Measurements from ENCODE around the gene HIVEP3. TPM values are rescaled to one million over a fixed set of nuclear protein-coding genes. Genes with fewer than 3 reads are reported as not detected.

The HIVEP3 gene
- total RNA-seq, 1 donor from 2014 or later, result 8.9 TPM

DNA sequence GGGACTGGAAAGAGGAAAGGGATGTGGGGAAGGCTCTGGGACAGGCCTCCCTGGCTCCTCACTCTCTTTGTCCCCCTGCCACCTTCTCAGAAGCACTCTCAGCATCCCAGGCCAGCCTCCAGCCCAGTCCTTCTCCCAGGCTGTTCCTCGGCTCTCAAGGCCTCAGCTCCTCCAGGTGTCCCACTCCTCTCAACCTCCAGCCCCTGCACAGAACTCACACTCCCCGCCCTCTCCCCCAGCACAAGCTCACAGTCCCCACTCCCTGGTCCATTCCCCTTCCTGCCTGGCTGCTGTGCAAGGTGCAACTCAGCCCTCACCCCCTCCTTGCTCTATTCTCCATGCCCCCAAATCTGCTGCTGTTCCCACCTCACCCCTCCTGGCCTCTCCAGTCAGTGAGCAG lies 185.0 kb downstream of the HIVEP3 start:
- Mint-ChIP-seq H3K4me3 (ENCODE audit: unreplicated experiment) (no peak overlapping the region), H3K4me1 (ENCODE audit: low read depth, unreplicated experiment) (peaks cover 4% of the 10 kb centered on the region)
- no peak for FAIRE-seq

DNA sequence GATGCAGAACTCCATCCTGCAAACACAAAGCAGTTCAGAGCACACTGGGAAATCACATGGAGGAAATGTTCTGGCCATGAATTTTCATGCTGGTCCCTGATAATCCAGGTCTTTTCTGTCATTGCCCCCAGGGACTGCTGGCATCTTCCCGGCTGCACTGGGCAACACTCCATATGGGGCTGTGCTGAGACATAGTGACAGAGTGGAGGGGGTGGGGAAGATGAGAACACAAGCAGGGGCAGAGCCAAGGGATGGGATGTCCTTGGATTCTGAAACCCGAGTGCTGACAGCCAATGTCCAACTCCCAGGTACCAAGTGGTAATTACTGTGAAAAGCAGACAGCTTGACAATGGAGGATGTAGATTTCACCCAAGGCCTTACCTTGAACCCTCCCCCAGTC lies 185.7 kb downstream of the HIVEP3 start:
- Mint-ChIP-seq H3K9me3 (ENCODE audit: unreplicated experiment) (peaks cover 7% of the 10 kb centered on the region), H3K4me3 (ENCODE audit: unreplicated experiment) (no peak overlapping the region), H3K36me3 (ENCODE audit: low read depth, unreplicated experiment) (peaks cover 2% of the 10 kb centered on the region), H3K4me1 (ENCODE audit: low read depth, unreplicated experiment) (peaks cover 10% of the 10 kb centered on the region), H3K27ac (ENCODE audit: unreplicated experiment) (no peak overlapping the region), H3K27me3 (ENCODE audit: low read depth, unreplicated experiment) (peaks cover 56% of the 10 kb centered on the region)
- DNase-seq (ENCODE audit: low read depth), result no peak
- H3K4me2 ChIP-seq (ENCODE audit: low read length), result no peak overlapping the region
- no peak for FAIRE-seq
- no peaks in the 10 kb centered on the region for H3K9me3 ChIP-seq (ENCODE audit: insufficient read depth, low read depth, low read length)
- no peaks in the 10 kb centered on the region for H4K20me1 ChIP-seq (ENCODE audit: insufficient read depth, low read length)
- H3K27me3 ChIP-seq (ENCODE audit: insufficient read depth, low read length), result no peaks in the 10 kb centered on the region
- no peak overlapping the region for H3K9ac ChIP-seq (ENCODE audit: low read length)
- no peak overlapping the region for H3K4me3 ChIP-seq (ENCODE audit: insufficient read depth, low read depth, low read length)
- no peaks in the 10 kb centered on the region for H3K4me1 ChIP-seq (ENCODE audit: insufficient read depth, low read length)
- H3K27ac ChIP-seq (ENCODE audit: low read depth, low read length), result no peak overlapping the region
- no peaks in the 10 kb centered on the region for H3K79me2 ChIP-seq (ENCODE audit: insufficient read depth, low read length)
- TF ChIP-seq, protein P1, sequence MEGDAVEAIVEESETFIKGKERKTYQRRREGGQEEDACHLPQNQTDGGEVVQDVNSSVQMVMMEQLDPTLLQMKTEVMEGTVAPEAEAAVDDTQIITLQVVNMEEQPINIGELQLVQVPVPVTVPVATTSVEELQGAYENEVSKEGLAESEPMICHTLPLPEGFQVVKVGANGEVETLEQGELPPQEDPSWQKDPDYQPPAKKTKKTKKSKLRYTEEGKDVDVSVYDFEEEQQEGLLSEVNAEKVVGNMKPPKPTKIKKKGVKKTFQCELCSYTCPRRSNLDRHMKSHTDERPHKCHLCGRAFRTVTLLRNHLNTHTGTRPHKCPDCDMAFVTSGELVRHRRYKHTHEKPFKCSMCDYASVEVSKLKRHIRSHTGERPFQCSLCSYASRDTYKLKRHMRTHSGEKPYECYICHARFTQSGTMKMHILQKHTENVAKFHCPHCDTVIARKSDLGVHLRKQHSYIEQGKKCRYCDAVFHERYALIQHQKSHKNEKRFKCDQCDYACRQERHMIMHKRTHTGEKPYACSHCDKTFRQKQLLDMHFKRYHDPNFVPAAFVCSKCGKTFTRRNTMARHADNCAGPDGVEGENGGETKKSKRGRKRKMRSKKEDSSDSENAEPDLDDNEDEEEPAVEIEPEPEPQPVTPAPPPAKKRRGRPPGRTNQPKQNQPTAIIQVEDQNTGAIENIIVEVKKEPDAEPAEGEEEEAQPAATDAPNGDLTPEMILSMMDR (IDR thresholded peaks at IDR 0.05; ENCODE audit: insufficient read depth, low read depth, low read length), result no peak
- no peak for TF ChIP-seq EZH2 (IDR thresholded peaks at IDR 0.05; ENCODE audit: insufficient read depth, low read length)
- no peak overlapping the region for H2AFZ ChIP-seq (ENCODE audit: low read depth, low read length)
- H3K36me3 ChIP-seq (ENCODE audit: insufficient read depth, low read length), result no peaks in the 10 kb centered on the region

More for the DNA sequence above, 185.0 kb downstream of the HIVEP3 start:
- H3K9me3 Mint-ChIP-seq (ENCODE audit: unreplicated experiment), result peaks cover 7% of the 10 kb centered on the region
- H3K4me2 ChIP-seq (ENCODE audit: low read length), result no peak overlapping the region
- no peaks in the 10 kb centered on the region for H3K79me2 ChIP-seq (ENCODE audit: insufficient read depth, low read length)
- H3K27me3 Mint-ChIP-seq (ENCODE audit: low read depth, unreplicated experiment), result peaks cover 57% of the 10 kb centered on the region
- H4K20me1 ChIP-seq (ENCODE audit: insufficient read depth, low read length), result no peaks in the 10 kb centered on the region
- H3K36me3 ChIP-seq (ENCODE audit: insufficient read depth, low read length), result no peaks in the 10 kb centered on the region
- H2AFZ ChIP-seq (ENCODE audit: low read depth, low read length), result no peak overlapping the region
- no peak overlapping the region for H3K9ac ChIP-seq (ENCODE audit: low read length)
- no peak for DNase-seq (ENCODE audit: low read depth)
- H3K4me1 ChIP-seq (ENCODE audit: insufficient read depth, low read length), result peaks cover 3% of the 10 kb centered on the region
- H3K9me3 ChIP-seq (ENCODE audit: insufficient read depth, low read depth, low read length), result no peaks in the 10 kb centered on the region
- peaks cover 2% of the 10 kb centered on the region for H3K36me3 Mint-ChIP-seq (ENCODE audit: low read depth, unreplicated experiment)
- H3K4me3 ChIP-seq (ENCODE audit: insufficient read depth, low read depth, low read length), result no peak overlapping the region
- no peaks in the 10 kb centered on the region for H3K27me3 ChIP-seq (ENCODE audit: insufficient read depth, low read length)
- TF ChIP-seq, protein P1 (IDR thresholded peaks at IDR 0.05; ENCODE audit: insufficient read depth, low read depth, low read length), result no peak
- TF ChIP-seq EZH2 (IDR thresholded peaks at IDR 0.05; ENCODE audit: insufficient read depth, low read length), result no peak
- no peak overlapping the region for H3K27ac Mint-ChIP-seq (ENCODE audit: unreplicated experiment)
- H3K27ac ChIP-seq (ENCODE audit: low read depth, low read length), result no peak overlapping the region

DNA sequence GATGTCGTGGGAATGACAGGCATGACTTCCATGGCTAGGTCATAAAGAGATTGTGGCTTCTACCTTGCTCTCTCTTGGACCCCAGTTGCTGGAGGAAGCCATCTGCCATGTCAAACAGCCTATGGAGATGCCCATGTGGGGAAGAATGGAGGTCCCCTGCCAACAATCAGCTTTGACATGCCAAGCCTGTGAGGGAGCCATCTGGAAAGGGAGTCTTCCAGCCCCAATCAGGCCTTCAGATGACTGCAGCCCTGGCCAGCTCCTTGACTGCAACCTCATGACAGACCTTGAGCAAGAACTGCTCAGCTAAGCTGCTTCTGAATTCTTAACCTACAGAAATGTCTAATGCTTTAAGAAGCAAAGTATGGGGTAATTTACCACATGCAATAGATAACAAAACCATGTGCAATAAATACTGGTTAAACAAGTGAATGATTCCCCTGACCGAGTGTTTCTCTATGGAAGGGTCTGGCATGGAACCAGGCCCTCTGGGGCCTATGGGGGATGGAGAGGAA lies 187.1 kb downstream of the HIVEP3 start:
- no peaks in the 10 kb centered on the region for H4K20me1 ChIP-seq (ENCODE audit: insufficient read depth, low read length)
- no peaks in the 10 kb centered on the region for H3K9me3 ChIP-seq (ENCODE audit: insufficient read depth, low read depth, low read length)
- peaks cover 7% of the 10 kb centered on the region for H3K9me3 Mint-ChIP-seq (ENCODE audit: unreplicated experiment)
- H3K4me2 ChIP-seq (ENCODE audit: low read length), result no peak overlapping the region
- peaks cover 2% of the 10 kb centered on the region for H3K36me3 Mint-ChIP-seq (ENCODE audit: low read depth, unreplicated experiment)
- peaks cover 11% of the 10 kb centered on the region for H3K4me1 Mint-ChIP-seq (ENCODE audit: low read depth, unreplicated experiment)
- no peak overlapping the region for H2AFZ ChIP-seq (ENCODE audit: low read depth, low read length)
- H3K27me3 Mint-ChIP-seq (ENCODE audit: low read depth, unreplicated experiment), result peaks cover 47% of the 10 kb centered on the region
- no peaks in the 10 kb centered on the region for H3K79me2 ChIP-seq (ENCODE audit: insufficient read depth, low read length)
- H3K36me3 ChIP-seq (ENCODE audit: insufficient read depth, low read length), result no peaks in the 10 kb centered on the region
- peaks cover 2% of the 10 kb centered on the region for H3K4me1 ChIP-seq (ENCODE audit: insufficient read depth, low read length)
- FAIRE-seq (no peak), DNase-seq (ENCODE audit: low read depth) (no peak)
- H3K4me3 ChIP-seq (ENCODE audit: insufficient read depth, low read depth, low read length), result no peak overlapping the region
- H3K4me3 Mint-ChIP-seq (ENCODE audit: unreplicated experiment), result no peak overlapping the region
- H3K27ac Mint-ChIP-seq (ENCODE audit: unreplicated experiment), result no peak overlapping the region
- H3K27me3 ChIP-seq (ENCODE audit: insufficient read depth, low read length), result no peaks in the 10 kb centered on the region
- TF ChIP-seq EZH2 (IDR thresholded peaks at IDR 0.05; ENCODE audit: insufficient read depth, low read length), result no peak
- TF ChIP-seq, protein P1 (IDR thresholded peaks at IDR 0.05; ENCODE audit: insufficient read depth, low read depth, low read length), result no peak
- H3K9ac ChIP-seq (ENCODE audit: low read length), result no peak overlapping the region
- no peak overlapping the region for H3K27ac ChIP-seq (ENCODE audit: low read depth, low read length)

Measured in astrocyte (in vitro differentiated cells and primary cell).